Islet precursor cell (in vitro differentiated cells): ENCODE data around the gene DDX54.

Source experiments
- DNase-seq: peaks from one replicate; pipeline ENCODE4 v3.0.0-alpha.2; 2018

Gene DDX54

DNA sequence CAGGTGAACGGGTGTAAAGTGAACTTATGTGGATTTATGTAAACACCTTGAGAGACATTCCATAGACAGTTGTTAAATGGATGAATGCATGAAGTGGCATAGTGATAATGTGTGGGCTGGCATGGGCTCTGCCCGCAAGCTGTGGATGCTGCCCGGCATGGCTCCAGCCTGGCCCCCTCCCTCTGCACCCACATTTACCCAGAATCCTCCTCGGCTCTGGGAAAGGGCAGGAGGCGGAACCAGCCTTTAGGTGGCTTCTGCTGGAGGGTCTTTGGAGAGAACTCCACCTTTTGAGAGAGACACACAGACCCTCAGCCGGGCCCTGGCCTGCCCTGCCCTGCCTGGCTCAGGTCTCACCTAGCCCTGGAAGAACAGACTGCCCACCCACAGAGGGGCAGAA lies 68.4 kb downstream of the DDX54 start:
- no peak for DNase-seq

DNA sequence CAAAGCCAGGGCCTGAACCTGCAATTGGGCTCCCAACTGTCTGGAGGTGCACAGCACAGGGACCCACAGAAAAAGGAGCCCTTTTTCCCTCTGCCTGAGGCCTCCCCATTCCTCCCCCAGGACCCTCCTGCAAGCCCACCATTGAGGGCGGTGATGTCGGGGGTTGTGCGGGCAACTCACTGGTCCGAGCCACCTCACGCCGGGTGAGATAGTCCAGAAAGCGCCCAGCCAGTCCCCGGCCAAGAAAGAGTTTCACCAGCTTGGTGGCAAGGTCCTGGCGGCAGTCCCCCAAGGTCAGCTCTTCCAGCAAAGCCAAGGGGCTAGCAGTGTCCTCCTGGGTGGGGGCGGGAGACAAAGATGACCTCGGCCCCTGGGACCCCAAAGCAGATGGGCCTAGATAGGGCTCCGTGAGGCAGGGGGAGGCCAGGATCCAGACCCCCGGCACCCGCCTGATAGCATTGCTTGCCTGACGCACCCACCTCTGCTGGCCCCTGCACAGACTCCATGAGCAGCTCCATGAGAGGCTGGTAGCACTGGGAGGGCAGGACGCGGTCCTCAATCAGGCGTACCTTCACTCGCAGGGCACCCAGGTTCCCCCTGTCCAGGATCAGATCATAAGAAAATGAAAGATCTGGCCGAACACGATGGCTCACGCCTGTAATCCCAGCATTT lies 69.7 kb downstream of the DDX54 start:
- no peak for DNase-seq

DNA sequence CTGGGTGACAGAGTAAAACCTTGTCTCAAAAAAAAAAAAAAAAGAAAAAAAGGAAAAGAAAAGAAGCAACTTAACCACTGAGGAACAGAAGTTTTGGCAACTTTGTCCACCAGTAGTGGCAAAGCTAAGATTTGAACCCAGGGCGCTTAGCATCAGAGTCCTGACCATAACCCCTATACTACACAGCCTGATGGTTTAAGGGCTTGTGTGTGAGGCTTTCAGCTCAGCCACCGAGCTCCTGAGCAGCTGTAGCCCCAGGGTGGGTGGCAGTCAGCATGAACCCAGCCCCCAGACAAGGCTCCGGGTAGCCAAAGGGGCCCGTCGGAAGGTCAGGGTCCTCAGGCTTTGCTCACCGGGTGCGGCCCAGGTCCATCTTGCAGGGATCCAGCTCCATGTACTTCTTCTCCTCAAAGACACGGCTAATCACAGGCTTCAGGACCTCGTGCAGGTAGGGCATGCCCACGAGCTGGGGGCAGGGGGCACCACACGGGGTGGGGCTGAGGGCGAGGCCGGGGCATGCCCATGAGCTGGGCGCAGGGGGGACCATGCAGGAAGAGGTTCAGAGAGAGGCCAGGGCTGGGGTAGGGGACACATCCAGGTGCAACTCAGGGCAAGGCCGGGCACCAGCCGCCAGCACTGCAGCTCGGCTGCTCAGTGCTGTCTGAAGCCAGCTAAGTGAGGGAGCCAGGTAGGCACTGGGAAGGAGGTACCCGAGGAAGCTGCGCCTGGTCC lies 70.7 kb downstream of the DDX54 start:
- DNase-seq: no peak

DNA sequence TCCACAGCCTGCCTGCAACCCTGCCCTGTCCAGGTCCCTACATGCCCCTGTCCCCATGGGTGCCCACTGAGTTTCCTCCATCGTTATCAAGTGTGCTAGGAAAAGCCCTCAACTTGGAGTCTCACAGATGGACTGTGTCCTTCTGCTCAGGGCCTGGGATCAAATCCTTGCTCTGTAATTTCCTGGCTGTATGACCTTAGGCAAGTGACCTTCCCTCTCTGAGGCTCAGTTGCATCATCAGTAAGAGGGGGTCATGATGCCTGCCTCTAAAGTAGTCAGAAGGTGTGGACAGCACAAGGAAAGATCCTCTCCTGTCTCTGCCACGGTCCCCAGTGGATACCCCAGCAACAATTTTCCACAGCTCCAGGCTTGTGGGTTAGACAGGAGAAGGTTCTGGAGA lies 71.9 kb downstream of the DDX54 start:
- no peak for DNase-seq

DNA sequence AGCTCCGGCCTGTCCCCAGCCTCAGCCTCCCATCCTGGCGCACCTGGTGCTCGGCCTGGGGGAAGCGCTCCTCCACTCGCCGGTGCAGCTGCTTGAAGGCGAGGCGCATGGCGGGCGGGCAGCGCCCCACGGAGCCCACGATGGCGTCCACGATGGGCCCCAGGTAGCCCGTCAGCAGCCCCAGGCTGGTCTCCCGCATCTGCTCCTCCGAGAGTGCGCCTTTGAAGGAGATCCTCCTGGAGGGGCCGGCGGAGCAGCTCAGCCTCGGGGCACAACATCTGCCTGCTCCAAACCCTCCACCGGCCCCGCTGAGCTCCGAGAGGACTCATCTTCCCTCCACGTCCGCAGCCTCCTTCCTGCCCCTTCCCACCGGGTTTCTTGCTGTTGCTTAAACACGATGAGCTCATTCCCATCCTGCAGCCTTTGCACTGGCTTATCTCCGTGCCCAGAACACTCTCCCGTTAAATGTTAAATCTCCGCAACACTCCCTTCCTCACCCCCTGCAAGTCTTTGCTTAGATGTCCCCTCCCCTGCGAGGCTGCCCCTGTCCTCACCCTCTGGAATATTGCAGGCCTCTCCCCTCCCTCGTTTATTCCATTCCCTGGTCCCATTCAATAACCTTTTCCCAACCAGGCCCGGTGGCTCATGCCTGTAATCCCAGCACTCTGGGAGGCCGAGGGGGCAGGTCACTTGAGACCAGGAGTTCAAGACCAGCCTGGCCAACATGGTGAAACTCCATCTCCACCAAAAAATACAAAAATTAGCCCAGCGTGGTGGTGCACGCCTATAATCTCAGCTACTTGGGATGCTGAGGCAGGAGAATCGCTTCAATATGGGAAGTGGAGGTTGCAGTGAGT lies 73.0 kb downstream of the DDX54 start:
- DNase-seq: no peak

DNA sequence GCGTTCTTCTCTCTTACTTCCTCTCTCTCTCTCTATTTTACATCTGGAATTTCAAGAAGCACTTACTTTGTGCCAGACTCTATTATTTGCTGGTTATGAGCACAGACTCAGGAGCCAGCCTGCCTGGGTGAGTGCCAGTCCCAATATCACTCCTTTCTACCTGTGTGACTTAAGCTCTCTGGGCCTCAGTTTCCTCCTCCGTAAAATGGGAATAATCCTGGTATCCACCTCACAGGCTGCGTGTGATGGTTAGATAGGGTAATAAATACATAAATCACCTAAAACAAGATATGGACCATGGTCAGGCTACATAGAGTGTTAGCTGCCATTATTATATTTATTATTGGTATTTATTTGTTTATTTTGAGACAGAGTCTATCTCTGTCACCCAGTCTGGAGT lies 74.0 kb downstream of the DDX54 start:
- no peak for DNase-seq

DNA sequence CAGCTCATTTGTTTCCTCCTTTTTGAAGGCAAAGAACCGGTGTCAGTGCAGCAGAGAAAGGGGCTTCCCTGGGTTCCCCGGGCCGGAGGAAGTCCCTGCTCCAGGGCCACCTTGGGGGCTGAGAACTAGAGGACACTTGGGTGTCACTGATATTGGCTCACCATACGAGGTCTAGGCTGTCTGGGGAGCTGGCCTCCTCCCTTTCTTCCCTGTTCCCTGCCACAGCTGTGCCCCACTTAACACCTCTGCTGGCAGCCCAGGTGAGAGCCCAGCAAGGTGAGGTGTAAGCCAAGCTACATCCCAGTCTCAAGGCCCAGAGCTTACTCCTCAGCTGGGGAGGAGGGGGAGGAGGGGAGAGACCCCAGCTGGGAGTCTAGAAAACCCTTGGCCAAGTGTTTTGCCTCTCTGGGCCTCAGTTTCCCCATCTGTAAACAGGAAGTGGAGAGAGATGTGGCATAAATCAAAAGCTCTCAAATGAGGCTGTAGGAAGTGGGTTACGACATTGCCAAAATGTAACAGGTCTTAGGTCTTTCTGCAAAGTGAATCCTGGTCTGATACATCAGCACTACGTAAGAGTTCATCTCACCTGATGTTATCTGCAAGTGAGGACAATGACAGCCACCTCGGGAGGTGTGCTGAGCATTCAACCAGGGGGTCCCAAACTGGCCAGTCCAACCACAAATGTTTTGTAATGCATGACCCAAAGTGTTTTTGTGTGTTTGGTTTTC lies 75.2 kb downstream of the DDX54 start:
- peak; percentile 52 for DNase-seq

DNA sequence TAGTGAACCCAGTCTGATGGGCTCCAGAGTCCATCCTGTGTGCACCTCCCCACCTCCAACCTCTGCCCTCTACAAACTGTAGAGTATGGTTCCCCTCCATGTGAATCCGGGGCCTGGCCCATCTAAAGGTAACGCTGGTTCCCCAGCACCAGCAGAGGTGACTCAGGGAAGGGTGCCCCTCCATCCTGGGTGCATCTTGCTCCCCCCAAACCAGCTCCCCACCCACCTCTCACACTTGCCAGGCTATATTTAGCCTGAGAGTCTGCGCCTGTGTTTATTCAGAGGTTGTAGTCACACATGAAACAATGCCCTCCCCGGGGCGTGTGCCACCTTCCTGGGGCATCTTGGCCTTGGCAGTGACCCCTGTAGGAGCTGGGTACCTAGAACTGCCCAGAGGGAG lies 75.9 kb downstream of the DDX54 start:
- no peak for DNase-seq

DNA sequence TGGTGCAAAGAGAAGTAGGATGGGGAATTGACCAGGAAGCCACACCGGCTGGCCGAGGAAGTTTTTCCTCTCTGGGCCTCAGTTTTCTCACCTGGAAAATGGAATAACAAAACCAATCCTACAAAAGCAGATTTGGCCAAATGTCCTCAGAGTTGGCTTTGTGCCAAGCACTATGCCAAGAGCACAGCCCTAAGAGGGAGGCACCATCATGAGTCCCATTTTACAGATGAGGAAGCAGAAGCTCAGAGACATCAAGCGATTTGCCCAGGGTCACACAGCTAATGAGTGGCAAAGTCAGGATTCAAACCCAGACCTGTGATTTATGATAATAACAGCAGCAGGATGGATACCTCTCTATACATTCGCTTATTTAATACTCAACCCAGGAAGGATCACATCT lies 77.0 kb downstream of the DDX54 start:
- no peak for DNase-seq
